ENCODE results near the gene ZGPAT.

- TF ChIP-seq NFYB (IDR thresholded peaks at IDR 0.05; ENCODE audit: insufficient read depth, low read depth, low read length) (no peak), CTCF (IDR thresholded peaks at IDR 0.05 in 2 of 3, conservative IDR thresholded peaks at IDR 0.05 in 1 of 3; ENCODE audit: control insufficient read depth in 2 of 3, extremely low read depth in 1 of 3, insufficient read depth in 1 of 3, low read depth in 3 of 3, low read length in 3 of 3) (no peak), ZBED1 (IDR thresholded peaks at IDR 0.05; ENCODE audit: borderline replicate concordance) (no peak)
These were observed 60.0 kb downstream of the ZGPAT start for GRCh38 chr20:63767886-63768285.

Data from GM12878 (cell line).